T-helper 2 cell treated with Interferon-gamma antibody and Interleukin-4, amounts not matched to agents 100 ng/mL and 5 ng/mL, for 36 hours (primary cell): ENCODE results near the gene SDC3. TPM values are rescaled to one million over a fixed set of nuclear protein-coding genes. Genes with fewer than 3 reads are reported as not detected.

Experiments used
- intact Hi-C: fragments of 100-400 bp; cut with micrococcal nuclease; formaldehyde crosslinking; loops from one replicate; pipeline ENCODE4 v1.15.1; 2023
- total RNA-seq: library from RNA; stranded (reverse); gene quantifications from 2 replicates; pipeline ENCODE4 v1.2.3, GENCODE V29; 2022

Gene SDC3
- total RNA-seq, 1 donor from 2014 or later: 0.11 TPM

GRCh38 chr1:30855686-30856259 lies 52.8 kb downstream of the SDC3 start:
- intact Hi-C loops: no loop called here

DNA sequence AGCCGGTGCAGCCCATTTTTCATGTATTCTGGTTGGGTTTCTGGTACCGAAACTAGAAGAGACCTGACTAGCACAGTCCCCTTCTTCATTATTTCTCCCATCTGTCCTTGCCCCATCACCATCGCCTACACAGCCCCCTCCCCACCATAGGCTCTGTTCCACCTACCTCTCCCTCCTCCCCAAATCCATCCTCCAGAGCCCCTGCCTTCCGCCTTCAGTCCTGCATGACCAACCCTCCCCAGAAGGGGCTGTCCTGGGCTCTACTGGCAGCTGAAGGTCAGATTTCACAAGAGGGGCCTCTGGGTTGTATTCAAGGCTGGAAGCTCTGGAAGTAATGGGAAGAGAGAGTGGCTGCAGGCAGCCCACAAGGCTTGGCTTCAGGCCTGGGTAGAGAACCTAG lies 55.2 kb downstream of the SDC3 start:
- intact Hi-C loops: no loop called here

- intact Hi-C loops: no loop called here
Measured at GRCh38 chr1:30852026-30852425, 56.5 kb downstream of the SDC3 start.

- intact Hi-C loops: no loop called here
Measured at GRCh38 chr1:30851286-30851685, 57.3 kb downstream of the SDC3 start.

GRCh38 chr1:30850607-30851006 lies 58.0 kb downstream of the SDC3 start:
- intact Hi-C loops: no loop called here

GRCh38 chr1:30848130-30848529 lies 60.4 kb downstream of the SDC3 start:
- intact Hi-C loops: no loop called here

- intact Hi-C loops: no loop called here
Measured at GRCh38 chr1:30847358-30847972, 61.1 kb downstream of the SDC3 start.

DNA sequence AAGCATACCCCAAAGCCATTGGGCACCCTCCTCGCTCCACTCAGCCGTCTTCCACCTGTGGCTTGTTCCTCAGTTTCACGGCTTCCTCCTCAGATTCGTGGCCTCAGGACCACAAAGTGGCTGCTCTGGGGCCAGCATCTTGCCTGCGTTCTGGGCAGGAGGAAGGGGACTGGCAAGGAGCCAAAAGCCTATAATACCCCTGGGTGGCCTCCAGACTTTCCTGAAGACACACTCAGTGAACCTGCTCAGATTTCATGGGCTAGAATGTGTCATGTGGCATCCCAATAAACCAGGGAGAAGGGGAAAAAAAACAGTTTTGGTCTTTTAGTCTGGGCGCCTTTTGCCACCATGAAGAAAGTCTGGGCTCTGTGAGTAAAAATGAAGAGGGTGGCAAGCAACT lies 62.0 kb downstream of the SDC3 start:
- intact Hi-C loops: no loop called here

- intact Hi-C loops: no loop called here
Measured at GRCh38 chr1:30845904-30846290, 62.7 kb downstream of the SDC3 start.

DNA sequence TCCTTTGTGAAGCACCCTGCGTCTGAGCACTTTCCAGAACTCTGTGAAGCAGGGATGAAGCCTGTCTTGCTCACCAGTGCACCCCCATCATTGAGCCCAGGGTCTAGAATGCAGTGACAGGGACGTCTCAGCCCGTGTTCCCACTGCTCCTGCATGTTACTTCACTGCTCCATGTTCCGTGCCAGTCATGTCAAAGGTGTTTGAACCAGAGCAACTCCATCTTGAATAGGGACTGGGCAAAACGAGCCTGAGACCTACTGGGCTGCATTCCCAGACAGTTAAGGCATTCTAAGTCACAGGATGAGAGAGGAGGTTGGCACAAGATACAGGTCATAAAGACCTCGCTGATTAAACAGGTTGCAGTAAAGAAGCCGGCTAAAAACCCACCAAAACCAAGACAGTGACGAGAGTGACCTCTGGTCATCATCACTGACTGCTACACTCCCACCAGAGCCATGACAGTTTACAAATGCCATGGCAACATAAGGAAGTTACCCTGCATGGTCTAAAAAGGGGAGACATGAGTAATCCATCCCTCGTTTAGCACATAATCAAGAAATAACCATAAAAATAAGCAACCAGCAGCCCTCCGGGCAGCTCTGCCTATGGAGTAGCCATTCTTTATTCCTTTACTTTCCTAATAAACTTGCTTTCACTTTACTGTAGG lies 63.2 kb downstream of the SDC3 start:
- intact Hi-C loops: no loop called here

GRCh38 chr1:30844631-30845030 lies 63.9 kb downstream of the SDC3 start:
- intact Hi-C loops: no loop called here

DNA sequence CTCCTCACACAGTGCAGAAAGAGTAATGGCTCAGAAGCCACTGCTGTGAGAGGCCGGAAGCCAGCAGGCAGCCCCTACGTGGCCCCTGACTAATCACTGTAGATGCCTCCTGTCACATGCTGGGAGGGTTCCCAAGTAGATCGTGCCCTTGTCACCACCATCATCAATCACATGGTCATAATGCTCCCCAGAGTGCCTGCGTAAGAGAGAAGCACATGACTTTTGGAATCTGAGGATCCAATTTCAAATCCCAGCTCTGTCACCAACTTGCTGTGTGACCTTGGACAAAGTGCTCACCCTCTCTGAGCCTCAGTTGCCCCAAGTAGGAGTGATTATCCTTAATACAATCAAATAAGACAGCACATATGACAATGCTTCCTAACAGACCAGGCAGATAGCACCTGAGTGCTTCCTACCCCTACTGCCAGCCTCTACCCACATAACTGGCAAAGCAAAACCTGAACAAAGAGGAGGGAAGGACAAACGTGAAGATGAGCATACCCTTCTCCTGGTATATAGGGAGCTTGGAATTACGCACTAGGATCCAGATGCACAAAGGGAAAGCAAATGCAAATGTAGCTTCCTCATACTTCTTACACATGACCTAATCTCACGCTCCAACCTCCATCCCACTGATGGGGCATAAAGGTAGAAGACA lies 65.7 kb downstream of the SDC3 start:
- intact Hi-C loops: no loop called here

DNA sequence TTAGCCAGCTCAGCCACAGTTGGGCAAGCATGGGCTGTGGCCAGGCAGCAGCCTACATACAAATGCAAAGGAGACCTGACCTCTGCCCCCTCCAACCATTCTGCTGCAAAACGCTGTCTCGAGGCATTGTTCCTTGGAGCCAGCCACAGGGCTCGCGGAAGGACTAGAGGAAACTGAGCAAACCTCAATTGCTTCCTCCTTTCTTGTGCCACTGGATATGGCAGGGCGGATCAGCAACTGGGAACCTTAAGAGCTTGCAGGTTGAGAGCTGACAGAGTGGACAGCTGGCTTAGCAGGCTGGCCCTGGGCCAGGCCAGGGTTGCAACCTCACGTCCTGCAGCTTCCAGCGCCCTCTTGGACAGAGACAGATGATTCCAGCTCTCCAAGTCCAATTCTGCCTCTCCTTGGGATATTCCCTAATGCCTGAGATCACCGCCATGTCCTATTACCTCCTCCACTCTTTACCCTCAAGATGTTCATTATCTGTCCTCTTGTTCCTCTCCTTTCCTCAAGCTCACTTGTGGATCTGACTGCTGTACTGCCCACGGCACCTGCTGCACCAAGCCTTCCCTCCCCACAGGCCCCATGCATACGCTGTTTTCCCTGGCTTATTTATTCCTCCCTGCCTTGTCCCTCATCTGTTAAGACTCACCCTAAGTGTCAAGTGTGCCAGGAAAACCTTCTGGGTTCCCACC lies 67.5 kb downstream of the SDC3 start:
- intact Hi-C loops: no loop called here

GRCh38 chr1:30839827-30840359 lies 68.7 kb downstream of the SDC3 start:
- intact Hi-C loops: no loop called here

DNA sequence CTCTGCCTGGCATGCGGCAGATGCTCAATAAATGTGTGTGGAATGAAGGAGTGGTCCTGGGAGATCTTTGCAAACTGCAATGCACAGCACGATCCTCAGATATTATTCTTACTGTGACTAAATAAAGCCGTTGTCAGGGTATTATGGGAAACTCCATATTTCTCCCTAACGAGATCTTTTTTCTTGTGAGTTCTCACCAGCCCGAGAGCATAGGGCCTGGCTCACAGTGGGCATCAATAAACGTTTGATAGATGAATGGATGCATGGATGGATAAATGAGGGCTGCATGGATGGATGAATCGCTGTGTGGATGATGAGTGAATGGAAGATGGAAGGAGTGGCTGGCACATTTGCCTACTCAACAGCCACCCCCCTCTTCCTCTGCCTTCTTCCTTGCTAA lies 69.6 kb downstream of the SDC3 start:
- intact Hi-C loops: no loop called here

DNA sequence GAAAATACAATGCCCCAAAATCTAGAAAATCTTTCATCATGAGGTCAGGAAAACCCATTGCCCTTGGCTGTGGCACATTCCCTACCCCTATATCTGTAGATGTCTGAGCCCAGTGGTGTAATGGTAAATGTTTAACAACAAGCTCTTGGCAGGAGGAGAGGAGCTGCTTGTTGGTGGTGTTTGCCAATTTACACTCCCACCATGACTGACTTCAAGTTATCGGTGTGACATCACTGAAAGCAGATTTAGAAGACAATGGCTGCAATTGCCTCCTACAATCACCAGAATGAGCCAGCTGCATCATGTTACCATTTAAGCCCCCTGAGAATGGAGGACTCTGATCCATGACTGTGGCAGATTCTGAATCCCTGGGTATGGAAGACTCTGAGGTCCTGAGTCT lies 70.9 kb downstream of the SDC3 start:
- intact Hi-C loops: no loop called here

- intact Hi-C loops: no loop called here
Measured at GRCh38 chr1:30834253-30834652, 74.3 kb downstream of the SDC3 start.

GRCh38 chr1:30830537-30830936 lies 78.0 kb downstream of the SDC3 start:
- intact Hi-C loops: no loop called here

DNA sequence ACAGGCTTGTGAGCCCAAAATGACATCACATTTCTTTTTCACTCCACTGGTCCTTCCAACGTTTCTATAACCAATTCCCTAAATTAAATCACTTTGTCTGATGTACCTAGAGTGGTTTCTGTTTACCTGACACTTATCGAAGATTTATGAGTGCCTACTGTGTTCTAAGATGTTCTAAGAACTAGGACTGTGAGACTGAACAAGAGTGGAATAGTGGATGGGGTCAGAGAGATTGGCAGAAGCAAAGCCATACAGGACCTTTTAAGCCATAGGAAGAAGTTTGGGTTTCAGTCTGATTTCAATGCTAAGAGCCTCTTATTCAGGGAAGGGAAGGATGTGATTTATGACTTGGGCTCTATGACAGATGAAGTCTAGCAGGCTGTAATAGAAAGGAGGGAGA lies 78.7 kb downstream of the SDC3 start:
- intact Hi-C loops: no loop called here

- intact Hi-C loops: no loop called here
Measured at GRCh38 chr1:30824736-30825429, 83.7 kb downstream of the SDC3 start.
